Spleen (tissue), 7 donors: Measurements from ENCODE around the gene GRIK3.

Source experiments
- POLR2A ChIP-seq, 3 donors: fragments of 450-650 bp; IDR thresholded peaks; one replicate each; pipeline ENCODE4 v1.5.1; 2017; ENCODE audit warnings: antibody characterized with exemption in 3 of 3, mild to moderate bottlenecking in 1 of 3
- TF ChIP-seq, protein P1 (sequence below), 11 experiments: fragments of 200-600 bp in 7 of 11; fragments of 450-650 bp in 4 of 11; sonication (generic) in 4 of 11; IDR thresholded peaks in 8 of 11; conservative IDR thresholded peaks in 3 of 11; 1 replicate in 7 of 11; 2 replicates in 4 of 11; pipeline versions ENCODE4 v1.4.0 to v1.8.0; 2016 to 2021; ENCODE audit warnings: antibody characterized with exemption in 11 of 11, inconsistent platforms in 4 of 11, mild to moderate bottlenecking in 1 of 11
- donor health status: DM: no; HTN: no; CAD: no; lungs with moderate emphysema.
- donor health status: DM: no; HTN: no; CAD: no.
- donor health status: DM: no; HTN: no; CAD: no.

DNA sequence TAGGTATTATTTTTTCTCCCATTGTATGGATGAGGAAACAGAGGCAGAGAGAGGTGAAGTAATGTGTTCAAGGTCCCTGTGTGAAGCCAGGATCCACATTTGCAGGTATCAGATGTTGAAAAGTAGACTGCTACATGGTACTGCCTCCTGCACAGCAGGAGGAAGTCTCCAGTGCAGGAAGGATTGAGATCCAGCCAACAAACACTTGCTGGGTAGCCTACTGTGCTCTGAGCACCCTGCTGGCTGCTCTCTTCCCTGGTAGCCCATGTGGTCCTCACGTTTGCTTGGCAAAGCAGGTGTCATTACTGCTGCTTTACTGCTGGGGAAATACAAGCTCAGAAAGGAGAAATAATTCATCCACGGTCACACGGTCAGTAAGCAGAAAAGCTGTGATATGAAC, 21.3 kb upstream of the GRIK3 start:
- TF ChIP-seq, protein P1, sequence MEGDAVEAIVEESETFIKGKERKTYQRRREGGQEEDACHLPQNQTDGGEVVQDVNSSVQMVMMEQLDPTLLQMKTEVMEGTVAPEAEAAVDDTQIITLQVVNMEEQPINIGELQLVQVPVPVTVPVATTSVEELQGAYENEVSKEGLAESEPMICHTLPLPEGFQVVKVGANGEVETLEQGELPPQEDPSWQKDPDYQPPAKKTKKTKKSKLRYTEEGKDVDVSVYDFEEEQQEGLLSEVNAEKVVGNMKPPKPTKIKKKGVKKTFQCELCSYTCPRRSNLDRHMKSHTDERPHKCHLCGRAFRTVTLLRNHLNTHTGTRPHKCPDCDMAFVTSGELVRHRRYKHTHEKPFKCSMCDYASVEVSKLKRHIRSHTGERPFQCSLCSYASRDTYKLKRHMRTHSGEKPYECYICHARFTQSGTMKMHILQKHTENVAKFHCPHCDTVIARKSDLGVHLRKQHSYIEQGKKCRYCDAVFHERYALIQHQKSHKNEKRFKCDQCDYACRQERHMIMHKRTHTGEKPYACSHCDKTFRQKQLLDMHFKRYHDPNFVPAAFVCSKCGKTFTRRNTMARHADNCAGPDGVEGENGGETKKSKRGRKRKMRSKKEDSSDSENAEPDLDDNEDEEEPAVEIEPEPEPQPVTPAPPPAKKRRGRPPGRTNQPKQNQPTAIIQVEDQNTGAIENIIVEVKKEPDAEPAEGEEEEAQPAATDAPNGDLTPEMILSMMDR (IDR thresholded peaks at IDR 0.05 in 8 of 11, conservative IDR thresholded peaks at IDR 0.05 in 3 of 11), result no peak
- TF ChIP-seq POLR2A (IDR thresholded peaks at IDR 0.05), result no peak
